HG03520 (cell line): ENCODE data around the gene APMAP.

Experiments
- ATAC-seq: cut with Tn5 transposase; IDR thresholded peaks from one replicate; pipeline ENCODE4 v1.9.1; 2021; ENCODE audit warnings: mild to moderate bottlenecking, moderate library complexity; ENCODE audit not compliant: unreplicated experiment

APMAP gene

DNA sequence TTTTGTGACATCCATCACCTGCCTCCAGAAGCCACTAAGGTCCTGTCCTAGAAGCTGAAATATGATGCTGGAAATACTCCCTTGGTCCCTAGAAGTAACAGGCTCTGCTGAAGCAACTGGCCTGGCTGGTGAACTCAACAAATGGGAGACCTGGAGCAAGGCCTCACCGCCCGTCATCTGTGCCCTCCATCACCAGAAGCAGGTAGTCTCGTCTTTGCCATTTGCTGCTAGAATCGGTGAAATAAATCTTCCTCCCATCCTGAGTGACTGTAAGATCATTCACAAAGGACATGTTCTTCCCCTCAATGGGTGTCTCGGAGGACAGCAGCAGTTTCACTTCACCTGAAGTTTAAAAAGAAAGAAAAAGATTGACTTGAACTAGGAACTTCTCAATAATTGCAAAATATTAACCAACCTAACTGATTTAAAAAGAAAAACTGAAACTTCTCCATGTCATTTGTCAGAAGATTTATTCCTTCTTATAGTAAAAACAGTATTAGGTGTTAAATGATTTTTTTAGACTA, 22.5 kb downstream of the APMAP start:
- ATAC-seq, result no peak

DNA sequence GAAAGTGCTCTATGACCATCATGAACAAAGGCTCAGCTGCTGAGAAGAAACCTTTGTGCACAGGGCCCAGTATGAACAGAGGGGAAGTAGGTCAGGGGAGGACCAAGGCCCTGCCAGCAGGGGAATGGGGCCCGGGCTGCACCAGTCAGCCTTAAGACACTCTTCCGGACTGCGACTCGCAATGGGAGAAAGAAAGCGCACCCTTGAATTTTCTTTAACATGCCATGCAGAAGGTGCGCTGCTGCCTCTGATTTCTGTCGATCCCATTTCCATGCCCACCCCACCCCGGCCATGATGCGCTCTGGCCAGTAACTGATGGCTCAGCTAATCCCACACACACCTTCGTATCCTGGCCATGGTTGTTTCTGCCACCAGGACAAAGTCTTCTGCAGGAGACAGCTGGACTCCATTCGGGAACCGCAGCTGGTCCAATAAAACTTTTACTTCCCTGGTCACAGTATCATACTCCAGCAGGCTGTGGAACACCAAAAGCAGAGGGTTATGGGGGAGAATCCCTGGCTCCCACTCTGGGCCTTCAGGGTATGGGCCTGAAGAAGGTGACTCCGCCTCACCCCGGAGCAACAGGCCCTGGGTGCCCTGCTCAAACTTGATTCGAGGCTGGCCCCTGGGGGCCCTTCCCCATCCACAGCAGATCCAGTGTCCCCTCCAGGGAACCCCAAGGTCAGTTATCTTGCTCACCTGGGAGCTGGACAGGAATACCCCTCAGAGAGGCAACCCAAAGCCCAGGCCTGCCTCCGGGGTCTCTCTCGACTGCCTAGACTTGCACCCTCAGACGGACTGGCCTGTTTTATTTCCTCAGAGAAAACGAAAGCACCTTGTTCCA, 23.1 kb downstream of the APMAP start:
- no peak for ATAC-seq

GRCh38 chr20:24968278-24968800, 24.2 kb downstream of the APMAP start:
- no peak for ATAC-seq

GRCh38 chr20:24966317-24967012, 26.1 kb downstream of the APMAP start:
- ATAC-seq, result no peak

DNA sequence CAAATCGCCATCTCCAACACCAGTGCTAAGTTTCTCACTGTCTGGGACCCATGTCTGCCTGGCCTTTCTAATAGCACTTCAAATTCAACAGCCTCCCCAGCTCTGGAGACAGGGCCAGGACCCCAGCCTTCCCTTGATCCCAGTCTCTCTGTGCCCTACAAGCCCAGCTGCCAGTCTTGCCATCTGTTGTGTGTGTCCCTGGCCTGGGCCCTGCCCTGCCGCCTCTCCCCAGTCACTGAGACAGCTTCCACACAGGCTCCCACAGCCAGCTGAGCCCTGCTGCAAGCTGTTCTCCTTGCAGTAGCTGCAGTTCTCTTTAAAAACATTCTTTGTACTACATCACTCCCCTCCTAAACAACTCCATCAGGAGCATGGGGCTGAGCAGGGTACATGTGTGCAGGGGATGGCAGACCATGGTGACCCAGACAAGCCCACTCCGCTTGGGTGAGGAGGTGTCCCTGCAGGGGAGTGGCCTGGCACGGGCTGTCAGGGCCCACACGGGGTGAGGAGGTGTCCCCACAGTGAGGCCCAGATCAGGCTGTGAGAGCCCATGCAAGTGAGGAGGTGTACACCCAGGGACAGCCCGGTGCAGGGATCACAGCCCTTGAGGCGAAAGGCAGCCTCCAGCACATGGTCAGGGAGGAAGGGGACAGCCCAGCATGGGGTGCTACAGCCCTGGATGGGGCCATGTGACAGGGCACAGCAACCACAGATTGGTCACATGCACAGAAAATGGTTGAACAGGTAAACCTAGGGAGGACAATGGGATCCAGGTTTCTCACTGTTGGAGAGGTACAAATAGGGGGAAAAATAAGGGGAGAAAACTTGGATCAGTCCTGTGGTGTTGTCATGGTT, 27.3 kb downstream of the APMAP start:
- no peak for ATAC-seq

DNA sequence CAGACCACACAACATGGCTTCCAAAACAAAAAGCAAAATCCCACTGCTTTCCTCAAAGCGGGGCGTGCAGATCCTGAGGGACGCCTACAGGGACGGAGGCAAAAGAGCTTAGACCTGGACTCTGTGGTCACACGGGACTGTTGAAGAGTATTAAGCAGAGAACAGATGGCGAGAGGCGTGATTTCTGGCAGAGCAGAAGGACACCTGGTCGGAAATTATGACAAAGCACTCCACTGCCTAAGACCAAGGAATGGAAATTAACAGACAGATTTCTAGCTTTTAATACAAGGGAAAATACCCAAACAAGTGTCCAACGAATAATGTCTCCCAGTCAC, 28.1 kb downstream of the APMAP start:
- no peak for ATAC-seq

DNA sequence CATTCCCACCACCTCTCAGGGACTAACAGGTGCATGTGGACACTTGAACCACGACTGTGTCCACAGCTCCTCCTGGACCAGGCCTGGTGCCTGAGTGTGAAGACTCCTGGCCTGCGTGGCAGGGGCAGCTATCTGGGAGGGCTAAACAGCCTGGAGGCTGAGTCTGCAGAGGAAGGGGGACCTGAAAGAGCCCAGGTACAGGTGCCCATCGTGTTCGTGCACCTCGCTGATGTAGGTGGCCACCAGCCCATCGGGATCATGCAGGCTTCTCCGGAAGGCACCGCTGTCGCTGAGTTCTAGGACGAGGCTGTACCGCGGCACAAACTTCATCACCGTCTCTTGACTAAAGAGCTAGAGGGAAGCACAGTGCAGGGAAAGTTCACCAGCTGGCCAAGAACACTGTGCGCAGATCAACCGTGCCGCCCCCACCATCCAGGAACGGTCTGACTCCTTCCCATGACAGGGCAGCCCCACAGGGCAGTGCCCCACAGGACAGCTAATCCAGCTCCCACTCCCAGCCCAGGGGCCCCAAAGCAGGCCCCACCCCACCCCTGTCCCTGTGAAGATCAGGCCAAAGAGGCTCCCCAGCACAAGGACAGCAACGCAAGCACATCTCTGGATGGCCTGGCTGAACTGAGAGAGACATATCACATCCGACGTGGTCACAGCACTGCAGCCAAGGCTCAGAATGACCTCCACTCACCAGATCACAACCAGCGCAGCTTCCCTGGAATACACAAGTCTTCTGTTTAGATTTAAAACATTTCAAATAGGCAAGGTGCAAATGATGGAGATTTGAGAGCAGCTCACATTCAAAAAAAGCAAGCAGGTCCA, 28.7 kb downstream of the APMAP start:
- ATAC-seq, result no peak

DNA sequence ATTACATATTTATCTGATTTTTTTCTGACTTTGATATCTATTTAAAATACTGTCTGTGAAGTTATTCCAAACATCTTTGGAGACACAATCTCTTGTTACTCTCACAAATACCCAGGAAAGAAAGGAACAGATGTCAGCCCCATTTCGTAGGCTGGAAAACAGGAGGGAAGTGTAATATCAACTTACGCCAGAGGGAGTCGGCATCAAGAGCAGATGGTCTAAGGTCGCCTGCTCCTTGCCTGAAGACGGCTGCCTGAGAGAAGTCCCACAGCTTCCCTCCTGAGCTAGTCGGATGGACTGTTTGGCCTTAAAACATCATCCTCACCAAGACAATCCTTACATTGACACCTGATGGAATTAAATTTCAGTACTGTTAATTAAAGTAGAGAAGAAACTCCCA, 30.0 kb downstream of the APMAP start:
- ATAC-seq, result no peak

GRCh38 chr20:24962182-24962492, 30.4 kb downstream of the APMAP start:
- no peak for ATAC-seq

DNA sequence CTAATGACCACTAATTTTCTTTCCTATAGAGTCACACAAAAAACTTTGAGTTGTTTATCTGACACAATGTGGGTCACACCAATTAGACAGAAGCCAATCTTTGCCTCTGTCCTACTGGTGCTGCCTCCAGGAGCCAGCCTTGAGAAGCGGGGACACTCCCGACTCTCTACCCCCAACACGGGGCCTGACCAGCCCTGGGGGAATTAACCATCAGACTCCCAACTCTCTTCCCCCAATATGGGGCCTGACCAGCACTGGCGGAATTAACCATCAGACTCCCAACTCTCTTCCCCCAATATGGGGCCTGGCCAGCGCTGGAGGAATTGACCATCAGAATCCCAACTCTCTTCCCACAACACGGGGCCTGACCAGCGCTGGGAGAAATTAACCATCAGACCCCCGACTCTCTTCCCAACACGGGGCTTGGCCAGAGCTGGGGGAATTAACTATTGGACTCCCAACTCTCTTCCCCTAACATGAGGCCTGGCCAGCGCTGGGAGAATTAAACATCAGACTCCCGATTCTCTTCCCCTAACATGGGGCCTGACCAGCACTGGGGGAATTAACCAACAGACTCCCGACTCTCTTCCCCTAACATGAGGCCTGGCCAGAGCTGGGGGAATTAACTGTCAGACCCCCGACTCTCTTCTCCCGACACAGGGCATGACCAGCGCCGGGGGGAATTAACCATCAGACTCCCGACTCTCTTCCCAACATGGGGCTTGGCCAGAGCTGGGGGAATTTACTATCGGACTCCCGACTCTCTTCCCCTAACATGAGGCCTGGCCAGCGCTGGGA, 31.0 kb downstream of the APMAP start:
- no peak for ATAC-seq

GRCh38 chr20:24960861-24961260, 31.7 kb downstream of the APMAP start:
- no peak for ATAC-seq

GRCh38 chr20:24960302-24960801, 32.2 kb downstream of the APMAP start:
- no peak for ATAC-seq

DNA sequence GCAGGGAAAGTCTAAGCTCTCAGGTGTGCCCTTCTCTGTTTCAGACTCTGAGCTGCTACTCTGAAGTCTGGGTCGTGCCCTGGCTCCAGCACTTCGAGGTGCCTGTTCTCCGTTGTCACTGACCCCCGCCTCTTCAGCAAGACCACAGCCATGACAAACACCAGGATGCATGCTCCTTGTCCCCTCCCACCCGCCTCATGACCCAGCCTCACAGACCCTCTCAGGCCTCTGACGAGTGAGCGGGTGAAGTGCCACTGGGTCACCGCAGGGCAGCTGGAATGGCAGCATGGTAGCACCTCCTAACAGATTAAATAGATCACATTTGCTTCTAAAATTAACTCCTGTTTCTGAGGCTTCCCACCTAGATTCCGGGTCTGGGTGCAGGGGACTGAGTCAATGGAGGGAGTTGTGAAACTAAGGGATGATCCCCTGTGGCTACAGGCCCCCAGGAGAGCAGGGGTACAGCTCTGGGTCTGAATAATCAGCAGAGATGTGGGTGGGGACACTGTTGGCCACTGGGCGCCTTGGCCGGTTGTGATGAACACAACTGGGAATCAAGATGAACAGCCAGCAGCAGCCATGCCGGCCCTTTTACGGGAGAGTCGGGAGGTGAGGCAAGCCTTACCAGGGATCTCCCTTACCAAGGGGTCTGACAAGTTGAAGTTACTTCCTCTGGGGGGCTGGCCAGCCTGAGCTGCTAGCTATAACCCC, 32.8 kb downstream of the APMAP start:
- ATAC-seq, result no peak

- no peak for ATAC-seq
These were observed 33.8 kb downstream of the APMAP start for GRCh38 chr20:24958506-24959385.

- ATAC-seq, result no peak
These were observed 35.1 kb downstream of the APMAP start for GRCh38 chr20:24957326-24958016.

DNA sequence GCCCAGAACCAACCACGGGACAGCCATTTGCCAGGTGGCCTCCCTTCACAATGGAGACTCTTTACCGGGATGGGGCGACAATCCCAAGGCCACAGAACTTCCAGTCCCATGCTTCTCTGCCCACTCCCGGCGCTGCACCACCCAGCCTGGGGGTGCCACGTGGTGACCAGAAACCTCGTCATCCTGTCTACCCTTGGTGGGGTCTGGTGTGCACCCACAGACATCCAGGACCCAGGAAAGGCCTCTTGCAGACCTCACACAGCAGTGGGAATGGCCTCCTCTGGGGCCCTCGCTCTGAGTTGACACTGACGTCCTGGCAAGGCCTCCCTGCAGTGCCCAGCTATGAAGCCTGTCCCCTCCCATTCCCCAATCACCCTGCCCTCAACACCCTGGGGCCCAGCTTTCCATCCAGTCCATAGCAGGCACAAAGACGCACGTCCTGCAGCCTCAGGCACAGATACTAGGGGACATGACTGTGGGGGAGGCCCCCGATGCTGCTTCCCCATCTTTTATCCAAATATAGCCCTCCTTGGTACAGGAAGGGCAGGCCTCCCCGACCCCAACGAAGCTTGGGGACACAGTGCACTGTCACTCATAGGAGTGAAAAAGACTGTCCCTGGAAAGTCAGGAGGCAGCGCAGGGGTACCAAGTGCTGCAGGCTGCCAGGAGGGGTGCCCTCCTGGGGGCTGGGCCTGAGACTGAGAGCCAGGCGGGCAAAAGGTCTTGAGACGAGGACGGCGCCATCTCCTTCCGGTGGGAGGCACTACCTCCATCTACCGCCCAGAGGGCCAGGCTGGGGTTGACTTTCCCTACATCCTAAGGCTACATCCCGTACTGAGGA, 36.3 kb downstream of the APMAP start:
- ATAC-seq, result no peak
